HL-60/S4 treated with retinoic acid at 250 ng/mL for 4 days and 3 days (cell line): Measurements from ENCODE around the gene ATG4C.

Experiments used
- in situ Hi-C: fragments of 300-500 bp; cut with MboI; formaldehyde crosslinking; loops from 2 replicates; pipeline ENCODE4 v1.7.0; 2022; ENCODE audit warnings: low sequenced_read_pairs

The ATG4C gene

GRCh38 chr1:62836856-62837540 lies 53.1 kb downstream of the ATG4C start:
- in situ Hi-C loops = no loop called here

GRCh38 chr1:62840555-62840954 lies 56.6 kb downstream of the ATG4C start:
- in situ Hi-C loops = no loop called here

DNA sequence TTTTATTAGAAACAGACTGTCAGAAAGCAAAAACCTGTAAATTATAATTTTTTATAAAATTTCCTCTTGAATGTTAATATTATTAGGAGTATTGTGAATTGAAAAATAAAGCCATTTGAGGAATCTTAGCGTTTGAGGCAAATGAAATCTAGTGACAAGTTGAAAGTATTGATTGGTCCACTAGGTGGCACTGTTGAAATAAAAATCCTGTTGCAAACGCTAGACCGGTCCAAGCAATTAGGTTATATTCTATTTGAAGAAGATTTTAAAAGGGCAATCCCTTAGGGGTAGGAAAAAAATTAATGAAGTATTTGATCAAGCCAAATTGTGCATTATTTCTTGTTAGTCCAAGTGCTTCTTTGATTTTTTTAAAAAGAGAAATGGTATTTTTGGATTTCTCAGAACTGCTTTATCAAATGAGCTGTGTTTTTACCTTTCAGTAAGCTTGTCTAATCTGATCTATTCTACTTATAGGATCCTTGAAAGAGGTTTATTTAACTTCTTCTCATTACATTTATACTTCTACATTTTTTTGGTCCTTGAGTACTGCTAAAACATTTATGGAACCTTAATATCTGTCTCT lies 57.7 kb downstream of the ATG4C start:
- in situ Hi-C loops = no loop called here

DNA sequence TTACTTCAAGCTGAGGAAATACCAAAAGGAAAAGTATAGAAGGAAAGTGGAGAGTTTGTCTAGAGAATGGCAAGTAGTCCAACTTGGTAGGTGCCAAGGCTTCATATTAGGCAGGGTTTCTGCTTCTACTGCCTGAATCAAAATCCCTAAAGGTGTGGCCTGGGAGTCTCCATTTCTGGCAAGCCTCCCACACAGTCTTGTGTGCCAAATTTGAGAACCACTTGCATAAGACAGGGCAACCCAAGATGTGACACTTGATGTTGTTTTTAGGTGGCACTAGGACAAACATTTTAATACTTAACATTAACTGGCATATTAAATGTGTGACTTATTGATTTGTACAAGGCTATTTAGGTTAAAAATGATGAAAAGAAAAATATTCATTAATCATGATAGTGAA lies 60.1 kb downstream of the ATG4C start:
- in situ Hi-C loops = no loop called here

DNA sequence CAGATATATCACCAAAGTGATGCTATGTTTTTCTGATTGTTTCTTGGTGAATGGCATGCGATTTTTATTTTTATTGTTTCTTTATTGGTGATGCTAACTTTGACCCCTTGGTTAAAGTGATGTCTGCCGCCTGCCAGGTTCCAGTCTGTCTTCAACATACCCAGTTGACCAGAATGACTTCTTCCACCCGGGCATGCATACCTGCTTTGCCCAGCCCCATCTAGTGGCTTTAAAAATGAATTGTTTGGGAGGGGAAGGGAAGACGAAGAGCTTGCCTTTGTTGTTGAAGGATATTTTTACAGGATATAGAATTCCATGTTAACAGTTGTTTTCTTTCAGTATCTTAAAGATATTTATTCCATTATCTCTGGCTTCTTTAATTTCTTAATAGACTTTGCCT lies 65.1 kb downstream of the ATG4C start:
- in situ Hi-C loops = no loop called here

DNA sequence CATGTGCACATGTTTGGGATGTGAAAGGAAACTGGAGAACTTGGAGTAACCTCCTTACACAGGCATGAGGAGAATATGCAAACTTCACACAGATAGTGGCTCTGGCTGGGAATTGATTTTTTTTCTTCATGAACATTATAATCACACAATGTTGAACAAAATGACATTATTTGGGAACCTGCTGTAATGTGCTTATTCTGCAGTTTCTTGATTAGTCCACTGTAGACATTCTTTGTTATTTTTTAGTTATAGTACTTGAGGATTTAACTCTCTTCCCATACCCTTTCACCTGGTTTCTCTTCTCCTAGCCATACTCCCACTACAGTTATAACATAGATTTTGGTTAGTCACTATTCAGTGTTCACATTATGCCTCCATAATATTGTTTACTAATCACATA lies 68.3 kb downstream of the ATG4C start:
- in situ Hi-C loops = no loop called here

- in situ Hi-C loops = no loop called here
These were observed 73.0 kb downstream of the ATG4C start for GRCh38 chr1:62856960-62857359.

DNA sequence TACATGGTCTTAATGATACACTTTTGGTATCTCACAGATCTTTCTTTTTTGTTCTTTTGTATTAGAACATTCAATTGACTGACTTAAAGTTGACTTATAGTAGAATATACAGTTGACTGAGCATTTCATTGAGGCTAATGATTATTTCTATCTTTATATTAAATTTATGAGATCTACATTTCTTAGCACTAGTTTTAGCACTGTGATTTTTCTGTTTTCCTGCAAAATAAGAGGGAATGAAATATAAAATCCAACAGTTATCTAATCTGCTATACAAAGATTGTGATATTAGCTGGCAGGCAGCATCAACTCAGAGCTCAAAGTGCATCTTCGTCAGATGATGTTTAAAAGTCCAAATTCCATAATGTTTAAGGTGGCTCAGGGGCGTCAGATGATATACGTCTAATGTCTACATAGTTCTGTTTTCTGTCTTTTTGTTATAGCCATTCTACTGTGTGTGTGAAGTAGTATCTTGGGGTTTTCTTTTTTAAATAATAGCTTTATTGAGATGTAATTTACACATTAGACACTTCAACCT lies 85.4 kb downstream of the ATG4C start:
- in situ Hi-C loops = no loop called here

DNA sequence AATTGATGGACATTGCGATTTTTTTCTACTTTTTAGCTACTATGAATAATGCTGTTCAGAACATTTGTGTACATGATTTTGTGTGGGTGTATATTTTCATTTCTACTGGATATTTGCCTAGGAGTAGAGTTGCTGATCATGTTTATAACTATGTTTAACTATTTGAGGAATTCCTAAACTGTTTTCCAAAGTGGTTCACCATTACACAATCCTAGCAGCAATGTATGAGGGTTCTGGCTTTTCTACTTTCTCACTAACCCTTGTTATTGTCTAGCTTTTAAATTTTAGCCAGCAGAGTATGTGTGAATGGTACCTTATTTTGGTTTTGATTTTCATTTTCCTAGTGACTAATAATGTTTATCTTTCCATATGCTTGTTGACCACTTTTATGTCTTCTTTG lies 86.2 kb downstream of the ATG4C start:
- in situ Hi-C loops = no loop called here

GRCh38 chr1:62875676-62876075 lies 91.7 kb downstream of the ATG4C start:
- in situ Hi-C loops = no loop called here

DNA sequence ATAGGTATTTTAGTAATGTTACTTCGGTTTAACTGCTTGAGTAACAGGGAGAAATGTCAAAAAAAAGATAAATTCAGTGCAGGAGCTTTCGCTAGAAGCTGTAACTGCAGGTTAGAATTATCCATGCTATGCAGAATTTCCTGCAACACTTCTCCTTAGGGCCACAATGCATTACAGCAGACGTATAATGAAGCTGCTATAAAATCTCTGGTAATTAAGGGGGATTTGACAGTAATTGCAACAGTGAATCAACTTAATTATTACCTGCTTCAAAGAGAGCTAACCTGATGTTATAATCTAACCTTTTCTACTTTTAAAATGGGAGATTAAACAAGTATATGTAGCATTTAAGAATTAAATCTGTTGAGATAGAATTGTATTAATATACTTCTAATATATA lies 92.6 kb downstream of the ATG4C start:
- in situ Hi-C loops = no loop called here

- in situ Hi-C loops = no loop called here
These were observed 93.6 kb downstream of the ATG4C start for GRCh38 chr1:62877579-62877978.

- in situ Hi-C loops = no loop called here
These were observed 96.0 kb downstream of the ATG4C start for GRCh38 chr1:62879962-62880361.

DNA sequence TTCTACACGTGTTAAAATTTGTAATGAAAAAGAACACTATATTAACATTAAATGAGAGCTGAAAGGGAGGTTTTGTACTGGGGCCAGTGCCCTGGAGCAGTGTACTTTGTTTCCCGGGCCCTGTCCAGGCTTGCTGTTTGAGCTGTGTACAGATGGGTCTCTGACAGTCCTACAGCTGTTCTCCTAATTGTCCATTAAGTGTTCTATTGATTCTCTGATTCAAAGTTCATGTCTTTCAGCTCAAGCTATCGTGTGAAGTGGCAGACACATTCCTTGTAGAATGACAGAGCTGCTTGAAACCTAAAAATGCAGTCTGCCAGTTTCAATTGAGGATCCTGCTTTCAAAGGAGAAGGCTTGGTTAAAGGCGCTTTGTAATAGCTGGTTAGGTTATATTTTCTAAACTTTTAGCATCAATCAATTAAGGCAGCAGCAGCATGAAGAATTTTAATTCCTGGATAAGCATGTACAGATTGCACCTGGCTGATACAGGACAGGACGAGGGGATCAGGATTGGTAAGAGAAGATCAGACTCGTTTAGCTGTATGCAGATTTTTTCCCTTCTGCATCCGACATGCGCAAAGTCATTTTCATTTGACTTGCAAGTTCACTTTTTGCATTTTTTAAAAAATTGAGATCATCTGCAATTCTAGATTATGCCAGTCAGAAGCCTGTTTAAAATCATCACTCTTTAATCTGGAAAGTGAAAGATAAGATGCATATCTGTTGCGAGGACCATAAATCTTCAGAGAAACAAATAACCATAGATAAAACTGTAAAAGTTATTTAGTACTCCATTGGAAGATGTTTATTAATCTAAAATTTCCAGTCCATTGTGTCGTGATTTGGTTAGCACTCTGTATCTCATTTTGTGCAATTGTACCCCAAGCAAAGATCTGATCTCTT lies 98.5 kb downstream of the ATG4C start:
- in situ Hi-C loops = no loop called here

- in situ Hi-C loops = no loop called here
These were observed 100.3 kb downstream of the ATG4C start for GRCh38 chr1:62884156-62884740.

GRCh38 chr1:62887799-62888507 lies 104.0 kb downstream of the ATG4C start:
- in situ Hi-C loops = no loop called here

DNA sequence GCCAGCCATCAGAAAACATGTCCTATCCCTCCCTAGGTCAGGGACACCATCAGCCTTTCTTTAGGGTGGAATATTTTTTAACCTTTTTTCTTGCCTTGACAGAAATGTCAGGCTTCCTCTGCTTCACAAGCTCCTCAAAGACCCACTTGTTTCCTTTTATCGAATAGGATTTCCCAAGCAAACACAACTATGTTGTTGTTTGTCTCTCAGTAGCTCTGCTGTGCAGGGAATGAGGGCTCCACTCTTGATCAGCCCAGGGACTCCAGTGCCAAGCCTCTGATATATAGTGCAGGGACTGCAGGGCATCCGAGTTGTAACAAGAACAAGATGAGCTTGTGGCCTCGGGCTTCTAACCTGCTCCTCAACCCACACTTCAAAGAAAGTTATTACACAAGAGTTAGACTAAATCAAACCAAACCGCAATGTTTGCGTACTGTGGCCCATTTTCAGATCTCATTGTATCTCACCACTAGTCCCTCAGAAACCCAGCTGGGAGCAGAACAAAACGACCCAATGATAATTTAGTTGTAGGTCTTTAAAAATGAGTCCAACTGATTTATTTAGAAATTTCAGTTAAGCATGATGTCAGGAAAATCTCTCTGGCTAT lies 108.1 kb downstream of the ATG4C start:
- in situ Hi-C loops = no loop called here

- in situ Hi-C loops = no loop called here
These were observed 113.9 kb downstream of the ATG4C start for GRCh38 chr1:62897788-62898187.

DNA sequence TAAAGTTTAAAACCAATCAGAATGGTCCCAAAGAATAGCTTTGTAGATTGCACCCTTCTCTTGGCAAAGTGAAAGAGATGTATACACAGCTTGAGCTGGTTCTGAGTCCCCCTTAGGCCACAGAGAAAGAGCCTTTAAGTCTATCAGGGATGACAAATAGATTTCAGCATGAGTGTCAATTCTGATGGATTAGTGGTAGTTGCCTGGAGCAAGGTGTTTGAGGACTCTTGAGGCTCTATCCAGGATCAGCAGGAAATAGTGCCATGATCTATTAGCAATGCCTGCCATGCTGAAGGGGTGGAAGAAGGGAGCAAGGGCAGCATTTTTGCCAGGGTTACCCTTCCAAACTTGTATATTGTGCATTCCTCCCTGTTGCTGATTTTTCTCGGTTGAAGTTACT lies 116.6 kb downstream of the ATG4C start:
- in situ Hi-C loops = no loop called here

DNA sequence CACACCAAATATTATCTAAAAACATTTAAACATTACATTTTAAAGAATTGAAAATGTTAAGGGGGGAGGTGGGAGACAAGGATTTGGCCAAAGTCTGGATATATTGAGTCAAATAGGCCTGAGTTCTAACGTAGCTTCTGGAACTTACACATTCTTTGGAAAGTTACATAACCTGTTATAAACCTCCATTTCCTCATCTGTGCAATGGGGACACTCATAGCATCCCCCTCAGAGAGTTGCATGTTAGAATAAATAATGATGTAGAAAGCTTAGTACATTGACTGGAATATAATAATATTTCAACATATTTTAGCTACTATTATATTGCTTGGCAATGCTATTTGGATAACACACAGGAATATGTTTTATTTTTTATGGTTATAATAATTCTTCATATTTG lies 117.7 kb downstream of the ATG4C start:
- in situ Hi-C loops = no loop called here
